GM10847 (cell line): Measurements from ENCODE around the gene SPATA13.

Experiments used
- POLR2A ChIP-seq: IDR thresholded peaks from 2 replicates; pipeline ENCODE4 v1.6.1; 2011; ENCODE audit not compliant: insufficient read length; ENCODE audit errors: extremely low read depth

The SPATA13 gene

GRCh38 chr13:24217601-24218281, 57.2 kb downstream of the SPATA13 start:
- no peak for TF ChIP-seq POLR2A

- no peak for TF ChIP-seq POLR2A
Observed at GRCh38 chr13:24218338-24218737, 57.8 kb downstream of the SPATA13 start.

- no peak for TF ChIP-seq POLR2A
Observed at GRCh38 chr13:24218977-24219376, 58.5 kb downstream of the SPATA13 start.

- TF ChIP-seq POLR2A, result no peak
Observed at GRCh38 chr13:24220086-24220703, 59.7 kb downstream of the SPATA13 start.

GRCh38 chr13:24221007-24221406, 60.5 kb downstream of the SPATA13 start:
- no peak for TF ChIP-seq POLR2A

- TF ChIP-seq POLR2A, result no peak
Observed at GRCh38 chr13:24222756-24223155, 62.2 kb downstream of the SPATA13 start.

- no peak for TF ChIP-seq POLR2A
Observed at GRCh38 chr13:24223341-24224231, 63.1 kb downstream of the SPATA13 start.

- TF ChIP-seq POLR2A, result no peak
Observed at GRCh38 chr13:24224232-24224680, 63.7 kb downstream of the SPATA13 start.

- no peak for TF ChIP-seq POLR2A
Observed at GRCh38 chr13:24225062-24225461, 64.5 kb downstream of the SPATA13 start.

- no peak for TF ChIP-seq POLR2A
Observed at GRCh38 chr13:24225930-24226329, 65.4 kb downstream of the SPATA13 start.

GRCh38 chr13:24226762-24227161, 66.2 kb downstream of the SPATA13 start:
- no peak for TF ChIP-seq POLR2A

- TF ChIP-seq POLR2A, result no peak
Observed at GRCh38 chr13:24228852-24229458, 68.4 kb downstream of the SPATA13 start.

- no peak for TF ChIP-seq POLR2A
Observed at GRCh38 chr13:24230428-24231072, 70.0 kb downstream of the SPATA13 start.

GRCh38 chr13:24231377-24231776, 70.9 kb downstream of the SPATA13 start:
- TF ChIP-seq POLR2A, result no peak

- TF ChIP-seq POLR2A, result no peak
Observed at GRCh38 chr13:24232037-24232436, 71.5 kb downstream of the SPATA13 start.
